ENCODE data around the gene AMER1. TPM values are rescaled to one million over a fixed set of nuclear protein-coding genes. Genes with fewer than 3 reads are reported as not detected.

The AMER1 gene
- total and polyA plus RNA-seq, 2 of the 4 experiments (the other 2 are of a cell fraction) = 1.3 to 2.2 TPM

DNA sequence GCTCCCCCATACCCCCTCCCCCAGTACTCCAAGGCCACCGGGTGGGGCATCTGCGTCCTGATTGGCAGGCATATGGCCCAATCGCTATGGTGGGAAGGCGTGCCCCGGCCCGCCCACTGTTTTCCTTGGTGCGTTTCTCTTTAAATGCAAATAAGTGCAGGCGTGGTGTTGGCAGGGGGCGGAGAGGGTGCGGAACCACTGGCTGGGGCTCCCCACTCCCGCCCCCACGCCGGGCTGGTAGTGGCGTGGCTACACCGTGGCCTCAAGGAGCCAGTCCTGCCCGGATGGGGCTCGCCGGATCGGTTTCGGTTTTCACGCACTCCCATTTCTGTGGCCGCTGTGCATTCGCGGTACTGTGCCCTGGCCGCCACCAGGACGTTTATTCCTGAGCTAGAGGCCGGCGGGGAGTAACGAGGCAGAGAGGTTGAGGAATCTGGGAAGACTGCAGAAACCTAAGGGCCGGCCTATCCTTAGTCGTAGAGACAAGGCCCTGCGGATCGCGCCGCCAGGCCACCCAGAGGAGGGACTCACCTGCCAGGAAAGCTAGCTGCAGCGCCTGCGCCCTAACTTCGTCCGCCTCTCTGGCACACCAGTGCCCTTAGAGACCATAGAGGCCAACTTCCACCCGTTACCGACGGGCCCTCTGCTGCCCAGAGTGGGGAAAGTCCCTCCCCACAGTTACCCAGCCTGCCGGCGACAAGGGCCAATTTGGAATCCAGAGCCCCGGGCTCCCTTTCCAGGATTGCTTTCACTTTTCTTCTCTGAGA is 410 bp upstream of the AMER1 start:
- Histone ChIP-seq H3K9me3 (ENCODE audit: control insufficient read depth, insufficient read depth, low read length) (no peaks in the 10 kb centered on the region), H2AFZ (replicated peaks; ENCODE audit: low read length, poor library complexity) (peak overlapping the region; percentile 94), H3K36me3 (ENCODE audit: control insufficient read depth, insufficient read depth, low read length) (no peaks in the 10 kb centered on the region), H3K23ac (ENCODE audit: low read depth, low read length) (peak overlapping the region; percentile 63), H3K27ac (ENCODE audit: insufficient read depth, low read length) (peak overlapping the region; percentile 67), H3K4ac (ENCODE audit: low read depth, low read length) (peak overlapping the region; percentile 80; the same call in 1 of the 2 replicates), H3K4me1 (ENCODE audit: control insufficient read depth, insufficient read depth, low read length) (peaks cover 8% of the 10 kb centered on the region), H2BK20ac (ENCODE audit: low read depth, low read length) (no peak overlapping the region), H2BK15ac (ENCODE audit: low read depth, low read length) (no peak overlapping the region), H2AK9ac (replicated peaks; ENCODE audit: low read depth, low read length, poor library complexity) (peak overlapping the region; percentile 85), H4K5ac (ENCODE audit: low read depth, low read length) (no peak overlapping the region; the same call in 1 of the 2 replicates), H2BK5ac (ENCODE audit: low read depth, low read length, poor library complexity, severe bottlenecking) (peak overlapping the region; percentile 76), H2BK120ac (ENCODE audit: low read depth, low read length) (no peak overlapping the region), H3K56ac (ENCODE audit: extremely low read depth, insufficient read depth, low read length) (no peak overlapping the region; the same call in 1 of the 2 replicates), H3K79me1 (ENCODE audit: low read depth in 1 of 2, low read length in 2 of 2) (peaks cover 4 to 12% of the 10 kb centered on the region in 2 experiments; a peak in 3 of 4 replicates), H3K27me3 (ENCODE audit: control insufficient read depth, insufficient read depth, low read length) (no peaks in the 10 kb centered on the region), H3K4me3 (ENCODE audit: insufficient read depth, low read depth, low read length) (peak overlapping the region; percentile 79), H2AK5ac (ENCODE audit: low read depth, low read length) (no peak overlapping the region), H3K9ac (ENCODE audit: low read depth, low read length) (peak overlapping the region; percentile 35), H3K4me2 (ENCODE audit: low read depth, low read length) (peak overlapping the region; percentile 58), H3K14ac (replicated peaks; ENCODE audit: low read depth, low read length) (peak overlapping the region; percentile 58; the same call in 1 of the 2 replicates), H4K8ac (ENCODE audit: low read depth in 2 of 2, low read length in 2 of 2) (peak overlapping the region in 1 of 2 experiments; percentile 75; a peak in 3 of 4 replicates), H3K18ac (ENCODE audit: low read depth, low read length) (peak overlapping the region; percentile 18; the same call in 1 of the 2 replicates), H3K9me1 (ENCODE audit: insufficient read depth, low read length) (0 out of 2 replicates have a peak, but pooled peaks cover 4% of the 10 kb centered on the region), H4K20me1 (ENCODE audit: insufficient read depth, low read length) (peaks cover 3% of the 10 kb centered on the region; the same call in 1 of the 2 replicates), H4K91ac (ENCODE audit: insufficient read depth, low read depth, low read length) (peak overlapping the region; percentile 56)
- no peak for TF ChIP-seq MAFK (IDR thresholded peaks at IDR 0.05; ENCODE audit: low read depth, low read length)
- peak; percentile 71; the same call in 1 of the 2 replicates for TF ChIP-seq MAZ (IDR thresholded peaks at IDR 0.05; ENCODE audit: borderline replicate concordance, low read depth, low read length)
- TF ChIP-seq MXI1 (IDR thresholded peaks at IDR 0.05; ENCODE audit: borderline replicate concordance, low read depth, low read length) = peak; percentile 61; the same call in 1 of the 2 replicates
- peak; percentile 21; the same call in 1 of the 2 replicates for TF ChIP-seq USF2 (IDR thresholded peaks at IDR 0.05; ENCODE audit: low read depth, low read length)
- TF ChIP-seq POLR2A (IDR thresholded peaks at IDR 0.05; ENCODE audit: low read depth, low read length) = peak; percentile 58; the same call in 1 of the 2 replicates
- no peak for TF ChIP-seq RCOR1 (IDR thresholded peaks at IDR 0.05; ENCODE audit: insufficient replicate concordance, low read length)
- TF ChIP-seq RAD21 (IDR thresholded peaks at IDR 0.05; ENCODE audit: low read length) = no peak; the same call in 1 of the 2 replicates
- ChIA-PET CTCF (no interaction called here), POLR2A (ENCODE audit: unreplicated experiment) (no interaction called here)
- no TSS peak for BruUV-seq (replicated peaks)
- dilution Hi-C loops (cut with HindIII; ENCODE audit: low sequenced_read_pairs, unreplicated experiment) (no loop called here), intact Hi-C loops (cut with micrococcal nuclease) (no loop called here), in situ Hi-C loops (cut with MboI; ENCODE audit: low sequenced_read_pairs) (loop anchor here (10.0 kb wide), 1 partner anchor 451 kb away; a partner anchor contains a TSS)
- ATAC-seq (ENCODE audit: low read depth) = peak; percentile 81
- DNase-seq = peak; percentile 87
- 27% methylated on average over 15 of the region's 45 CpGs; no CpG with 5 or more reads in 1 of the 2 experiments for WGBS, 2 experiments (ENCODE audit: extremely low coverage in 2 of 2, insufficient read length in 1 of 2)

Data from IMR-90 (cell line).